ENCODE measurements around the gene IL12B.
"Not testable (repeated sequence)": the region's sequence is repeated elsewhere in the genome, so short reads cannot be mapped to it uniquely, and the experiment has no call there.

Gene IL12B

GRCh38 chr5:159309689-159310433 is 20.4 kb downstream of the IL12B start:
- H3K4me3 ChIP-seq (replicated peaks; ENCODE audit: low read depth, low read length) = no peak overlapping the region
- TF ChIP-seq CTCF (IDR thresholded peaks at IDR 0.05; ENCODE audit: low read depth, low read length, missing control alignments) = no peak
- no peak for DNase-seq (ENCODE audit: extremely low read depth, low read depth)

GRCh38 chr5:159304961-159305595 is 25.2 kb downstream of the IL12B start:
- DNase-seq (ENCODE audit: extremely low read depth, low read depth) = no peak
- TF ChIP-seq CTCF (IDR thresholded peaks at IDR 0.05; ENCODE audit: low read depth, low read length, missing control alignments) = no peak
- no peak overlapping the region for H3K4me3 ChIP-seq (replicated peaks; ENCODE audit: low read depth, low read length)

- no peak for TF ChIP-seq CTCF (IDR thresholded peaks at IDR 0.05; ENCODE audit: low read depth, low read length, missing control alignments)
- H3K4me3 ChIP-seq (replicated peaks; ENCODE audit: low read depth, low read length) = no peak overlapping the region
- DNase-seq (ENCODE audit: extremely low read depth, low read depth) = no peak
Measured at GRCh38 chr5:159303286-159303685, 27.0 kb downstream of the IL12B start.

- H3K4me3 ChIP-seq (replicated peaks; ENCODE audit: low read depth, low read length); DNase-seq (ENCODE audit: extremely low read depth, low read depth): not testable (repeated sequence)
Measured at GRCh38 chr5:159301929-159302860, 28.1 kb downstream of the IL12B start.

- H3K4me3 ChIP-seq (replicated peaks; ENCODE audit: low read depth, low read length) = no peak overlapping the region
- DNase-seq (ENCODE audit: extremely low read depth, low read depth) = no peak
Measured at GRCh38 chr5:159301466-159301865, 28.8 kb downstream of the IL12B start.

GRCh38 chr5:159297300-159297699 is 33.0 kb downstream of the IL12B start:
- H3K4me3 ChIP-seq (replicated peaks; ENCODE audit: low read depth, low read length); DNase-seq (ENCODE audit: extremely low read depth, low read depth): not testable (repeated sequence)

More at GRCh38 chr5:159301466-159301865, 28.8 kb downstream of the IL12B start:
- TF ChIP-seq CTCF (IDR thresholded peaks at IDR 0.05; ENCODE audit: low read depth, low read length, missing control alignments) = no peak

- DNase-seq (ENCODE audit: extremely low read depth, low read depth) = no peak
- no peak for TF ChIP-seq CTCF (IDR thresholded peaks at IDR 0.05; ENCODE audit: low read depth, low read length, missing control alignments)
Measured at GRCh38 chr5:159294921-159295320, 35.4 kb downstream of the IL12B start.

More at GRCh38 chr5:159294921-159295320, 35.4 kb downstream of the IL12B start:
- no peak overlapping the region for H3K4me3 ChIP-seq (replicated peaks; ENCODE audit: low read depth, low read length)
